Kidney (tissue), 14 donors: Measurements from ENCODE around the gene CACTIN. TPM values are rescaled to one million over a fixed set of nuclear protein-coding genes. Genes with fewer than 3 reads are reported as not detected.
"Not testable (repeated sequence)": the region's sequence is repeated elsewhere in the genome, so short reads cannot be mapped to it uniquely, and the experiment has no call there.

Source experiments
- DNase-seq, 5 donors: peaks; one replicate each; pipeline ENCODE4 v3.0.0-alpha.2; 2013 to 2020
- FAIRE-seq: peaks from 2 replicates; lab custom pipeline; 2012; peaks lifted over from hg19 to GRCh38; lab: Jason Lieb, UNC
- H3K27ac ChIP-seq, 2 donors: one replicate each; pipeline ENCODE4 v1.7.0; 2013; ENCODE audit warnings: low read depth in 2 of 2, low read length in 2 of 2, inconsistent platforms in 1 of 2
- H3K27me3 ChIP-seq: one replicate; pipeline ENCODE4 v1.7.1; 2013; ENCODE audit warnings: low read length, inconsistent platforms; ENCODE audit not compliant: control insufficient read depth, insufficient read depth
- H3K36me3 ChIP-seq, 3 donors: one replicate each; pipeline versions ENCODE4 v1.7.0 to v1.7.1; 2013; ENCODE audit warnings: low read length in 3 of 3, control low read depth in 1 of 3, inconsistent platforms in 1 of 3; ENCODE audit not compliant: insufficient read depth in 3 of 3, control insufficient read depth in 2 of 3
- H3K4me1 ChIP-seq, 3 donors: one replicate each; pipeline versions ENCODE4 v1.7.0 to v1.7.1; 2013; ENCODE audit warnings: low read length in 3 of 3, inconsistent platforms in 1 of 3, low read depth in 1 of 3; ENCODE audit not compliant: control insufficient read depth in 2 of 3, insufficient read depth in 2 of 3
- H3K4me3 ChIP-seq, 3 donors: one replicate each; pipeline versions ENCODE4 v1.7.0 to v1.8.1; 2013; ENCODE audit warnings: low read length in 3 of 3, control low read depth in 1 of 3, inconsistent platforms in 1 of 3
- H3K9ac ChIP-seq, 3 donors: one replicate each; pipeline versions ENCODE4 v1.7.0 to v1.7.1; 2013; ENCODE audit warnings: low read length in 3 of 3, control low read depth in 1 of 3, inconsistent platforms in 1 of 3
- H3K9me3 ChIP-seq, 3 donors: one replicate each; pipeline versions ENCODE4 v1.7.0 to v1.7.1; 2013; ENCODE audit warnings: low read length in 3 of 3, control low read depth in 1 of 3, inconsistent platforms in 1 of 3; ENCODE audit not compliant: control insufficient read depth in 2 of 3, insufficient read depth in 1 of 3
- intact Hi-C: fragments of 100-400 bp; cut with DNase I; formaldehyde crosslinking; loops from one replicate; pipeline ENCODE4 v1.11.1; 2022
- polyA plus RNA-seq: library from polyadenylated mRNA; stranded (reverse); fragments of 350-450 nt; fragmentation: Illumina TruSeq; extraction: RNeasy Lipid Tissue Mini Kit (QIAGEN cat#74804); gene quantifications from one replicate; pipeline ENCODE4 v1.2.3, GENCODE V29; 2014; ENCODE audit warnings: low read depth, low replicate concordance; ENCODE audit not compliant: insufficient read depth
- total RNA-seq: library from RNA; stranded (reverse); fragmentation: NEBNext Ultra II Directional; extraction: Animal tissue kit (Norgen Biotek cat#: 25700); gene quantifications from one replicate; pipeline ENCODE4 v1.2.1, GENCODE V29; 2021
- TF ChIP-seq, protein P1 (sequence below): IDR thresholded peaks from 3 replicates; pipeline ENCODE4 v1.5.1; 2012; ENCODE audit warnings: mild to moderate bottlenecking, moderate library complexity, borderline replicate concordance; ENCODE audit not compliant: insufficient read depth; ENCODE audit errors: extremely low read depth
- donor health status: control.
- donor health status: control.
- donor health status: control.
- donor health status: control.
- donor health status: control.
- donor health status: DM: yes; HTN: yes; CAD: no.
- donor health status: Normal renal cell carcinoma (clear cell type).

Gene CACTIN
- total and polyA plus RNA-seq, 2 donors from 2014 or later, result 11.6 to 23.9 TPM

DNA sequence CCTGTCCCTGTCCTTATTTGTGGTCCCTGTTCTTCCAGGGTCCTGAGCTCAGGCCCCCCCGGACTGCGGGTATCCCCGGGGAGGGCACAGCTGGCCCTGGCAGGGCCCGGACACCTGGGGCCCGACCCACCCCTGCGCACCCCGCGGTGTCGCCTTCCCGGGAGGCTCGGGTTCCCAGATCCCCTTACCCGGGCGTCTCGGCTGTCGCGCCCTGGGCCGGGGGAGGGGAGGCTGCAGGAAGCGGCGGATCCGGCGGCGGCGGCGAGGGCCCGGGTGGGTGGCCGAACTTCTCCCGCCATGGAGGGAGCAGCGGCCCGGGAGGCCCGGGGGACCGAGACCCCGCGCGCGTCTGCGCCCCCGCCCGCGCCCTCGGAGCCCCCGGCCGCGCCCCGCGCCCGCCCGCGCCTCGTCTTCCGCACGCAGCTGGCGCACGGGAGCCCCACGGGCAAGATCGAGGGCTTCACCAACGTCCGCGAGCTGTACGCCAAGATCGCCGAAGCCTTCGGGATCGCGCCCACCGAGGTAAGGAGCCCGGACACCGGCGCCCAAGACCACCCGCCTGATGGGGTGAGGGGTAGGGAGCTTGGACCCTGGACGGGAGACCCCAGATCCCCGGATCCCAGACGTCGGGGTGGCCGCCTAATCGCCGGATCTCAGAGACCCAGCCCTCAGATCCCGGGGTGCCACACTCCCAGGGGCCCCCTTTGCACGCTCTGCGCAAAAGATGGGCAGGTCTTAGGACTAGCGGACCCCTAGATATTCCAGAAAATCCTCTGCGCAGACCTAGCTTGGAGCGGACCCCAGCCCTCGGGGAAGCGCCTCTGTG, 41.1 kb downstream of the CACTIN start, which contains the start of gene GIPC3:
Gene GIPC3 (plus strand): TSS at position 178 of the 826 bp plus-strand sequence. CDS start 120 bp downstream, at position 298.
- H3K9ac ChIP-seq, result peak within 1 kb of the TSS in 2 of 3 donors; percentile 16 to 34
- H3K4me3 ChIP-seq, result peak within 1 kb of the TSS in 1 of 3 donors; percentile 49
- H3K27ac ChIP-seq, result peak within 1 kb of the TSS in 1 of 2 donors; percentile 60
- intact Hi-C loops, result no loop called here
- DNase-seq, result no peak
- no peak for FAIRE-seq
- TF ChIP-seq, protein P1, sequence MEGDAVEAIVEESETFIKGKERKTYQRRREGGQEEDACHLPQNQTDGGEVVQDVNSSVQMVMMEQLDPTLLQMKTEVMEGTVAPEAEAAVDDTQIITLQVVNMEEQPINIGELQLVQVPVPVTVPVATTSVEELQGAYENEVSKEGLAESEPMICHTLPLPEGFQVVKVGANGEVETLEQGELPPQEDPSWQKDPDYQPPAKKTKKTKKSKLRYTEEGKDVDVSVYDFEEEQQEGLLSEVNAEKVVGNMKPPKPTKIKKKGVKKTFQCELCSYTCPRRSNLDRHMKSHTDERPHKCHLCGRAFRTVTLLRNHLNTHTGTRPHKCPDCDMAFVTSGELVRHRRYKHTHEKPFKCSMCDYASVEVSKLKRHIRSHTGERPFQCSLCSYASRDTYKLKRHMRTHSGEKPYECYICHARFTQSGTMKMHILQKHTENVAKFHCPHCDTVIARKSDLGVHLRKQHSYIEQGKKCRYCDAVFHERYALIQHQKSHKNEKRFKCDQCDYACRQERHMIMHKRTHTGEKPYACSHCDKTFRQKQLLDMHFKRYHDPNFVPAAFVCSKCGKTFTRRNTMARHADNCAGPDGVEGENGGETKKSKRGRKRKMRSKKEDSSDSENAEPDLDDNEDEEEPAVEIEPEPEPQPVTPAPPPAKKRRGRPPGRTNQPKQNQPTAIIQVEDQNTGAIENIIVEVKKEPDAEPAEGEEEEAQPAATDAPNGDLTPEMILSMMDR, result no peak
- H3K27me3 ChIP-seq, result no peaks in the 10 kb centered on the region
- H3K36me3 ChIP-seq, result no peaks in the 10 kb centered on the region
- no peaks in the 10 kb centered on the region for H3K4me1 ChIP-seq
- H3K9me3 ChIP-seq, result no peaks in the 10 kb centered on the region

DNA sequence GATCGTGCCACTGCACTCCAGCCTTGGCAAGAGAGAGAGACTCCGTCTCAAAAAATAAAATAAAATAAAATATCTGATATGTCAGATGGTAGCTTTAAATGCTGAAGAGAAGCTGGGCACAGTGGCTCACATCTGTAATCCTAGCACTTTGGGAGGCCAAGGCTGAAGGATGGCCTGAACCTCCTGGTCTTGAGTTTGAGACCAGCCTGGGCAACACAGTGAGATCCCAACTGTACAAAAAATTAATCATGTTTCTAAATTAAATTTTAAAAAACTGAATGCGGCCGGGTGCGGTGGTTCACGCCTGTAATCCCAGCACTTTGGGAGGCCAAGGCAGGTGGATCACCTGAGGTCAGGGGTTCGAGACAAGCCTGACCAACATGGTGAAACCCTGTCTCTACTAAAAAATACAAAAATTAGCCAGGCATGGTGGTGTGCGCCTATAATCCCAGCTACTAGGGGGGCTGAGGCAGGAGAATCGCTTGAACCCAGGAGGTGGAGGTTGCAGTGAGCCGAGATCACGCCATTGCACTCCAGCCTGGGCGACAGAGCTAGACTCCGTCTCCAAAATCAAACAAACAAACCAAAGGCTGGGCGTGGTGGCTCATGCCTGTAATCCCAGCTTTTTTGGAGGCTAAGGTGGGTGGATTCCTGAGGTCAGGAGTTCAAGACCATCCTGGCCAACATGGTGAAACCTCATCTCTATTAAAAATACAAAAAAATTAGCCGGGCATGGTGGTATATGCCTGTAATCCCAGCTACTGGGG, 42.4 kb downstream of the CACTIN start:
- DNase-seq, intact Hi-C loops: not testable (repeated sequence)

DNA sequence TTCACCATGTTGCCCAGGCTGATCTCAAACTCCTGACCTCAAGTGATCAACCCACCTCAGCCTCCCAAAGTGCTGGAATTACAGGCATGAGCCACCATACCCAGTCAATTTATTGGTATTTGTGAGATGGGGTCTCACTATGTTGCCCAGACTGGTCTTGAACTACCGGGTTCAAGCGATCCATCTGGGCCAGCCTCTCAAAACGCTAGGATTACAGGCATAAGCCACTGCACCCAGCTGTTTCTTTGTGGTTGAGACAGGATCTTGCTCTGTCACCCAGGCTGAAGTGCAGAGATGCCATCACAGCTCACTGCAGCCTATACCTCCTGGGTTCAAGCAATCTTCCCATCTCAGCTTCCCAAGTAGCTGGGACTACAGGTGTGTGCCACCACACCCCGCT, 44.8 kb downstream of the CACTIN start:
- H3K27ac ChIP-seq, H3K9me3 ChIP-seq, H3K4me3 ChIP-seq, H3K36me3 ChIP-seq, H3K9ac ChIP-seq, H3K4me1 ChIP-seq, FAIRE-seq, intact Hi-C loops, H3K27me3 ChIP-seq, DNase-seq: not testable (repeated sequence)

More for the DNA sequence above, 42.4 kb downstream of the CACTIN start:
- not testable (repeated sequence) for H3K36me3 ChIP-seq, H3K4me1 ChIP-seq, H3K27me3 ChIP-seq, FAIRE-seq, H3K27ac ChIP-seq, H3K4me3 ChIP-seq, H3K9me3 ChIP-seq, H3K9ac ChIP-seq

DNA sequence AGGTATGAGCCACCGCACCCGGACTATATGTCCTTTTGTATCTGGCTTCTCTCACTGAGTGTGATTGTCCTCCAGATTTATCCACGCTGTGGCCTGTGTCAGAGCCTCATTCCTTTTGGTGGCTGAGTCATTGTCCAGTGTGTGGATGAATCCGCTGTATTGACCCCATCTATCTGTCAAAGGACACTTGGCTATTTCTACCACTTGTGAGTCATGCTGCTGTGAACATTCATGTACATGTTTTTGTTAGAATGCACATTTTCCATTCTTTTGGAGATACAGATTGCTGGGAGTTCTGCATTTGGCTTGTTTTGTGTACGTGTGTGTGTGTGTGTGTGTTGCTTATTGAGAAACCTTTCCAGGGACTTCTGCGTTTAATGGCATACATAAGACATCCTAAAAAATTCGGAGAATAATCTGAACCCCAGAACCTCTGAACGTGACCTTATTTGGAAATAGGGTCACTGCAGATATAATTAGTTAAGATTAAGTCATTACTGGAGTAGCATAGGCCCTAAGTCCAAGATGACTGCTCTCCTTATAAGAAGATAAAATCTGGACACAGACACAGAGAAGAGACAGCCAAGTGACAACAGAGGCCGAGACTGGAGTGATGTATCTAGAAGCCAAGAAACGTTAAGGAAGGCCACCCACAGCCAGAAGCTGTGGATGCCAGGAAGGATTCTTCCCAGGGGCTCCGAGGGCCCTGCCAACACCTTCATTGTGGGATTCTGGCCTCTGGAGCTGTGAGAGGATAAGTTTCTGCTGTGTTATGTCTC, 46.2 kb downstream of the CACTIN start:
- peak overlapping the region in 1 of 2 donors; percentile 28 for H3K27ac ChIP-seq
- H3K4me3 ChIP-seq, result no peak overlapping the region
- TF ChIP-seq, protein P1, result no peak
- no peaks in the 10 kb centered on the region for H3K9me3 ChIP-seq
- no peaks in the 10 kb centered on the region for H3K4me1 ChIP-seq
- no peak overlapping the region for H3K9ac ChIP-seq
- FAIRE-seq (no peak), DNase-seq (no peak)
- H3K36me3 ChIP-seq, result peaks cover 0 to 1% (median 0%) of the 10 kb centered on the region in 3 donors
- H3K27me3 ChIP-seq, result no peaks in the 10 kb centered on the region
- intact Hi-C loops, result no loop called here
